K562 (cell line): ENCODE results near the gene VRK1. TPM values are rescaled to one million over a fixed set of nuclear protein-coding genes. Genes with fewer than 3 reads are reported as not detected.

ENCODE experiments used
- BRD9 ChIP-seq: fragments of 450-650 bp; IDR thresholded peaks from 2 replicates; pipeline ENCODE4 v1.6.1; 2018; ENCODE audit warnings: low read depth; ENCODE audit not compliant: partially characterized antibody
- BRF1 ChIP-seq: IDR thresholded peaks from 3 replicates; pipeline ENCODE4 v1.6.1; 2011; ENCODE audit warnings: borderline replicate concordance, mild to moderate bottlenecking; ENCODE audit not compliant: insufficient read length; ENCODE audit errors: extremely low read depth
- CEBPZ ChIP-seq: fragments of 150-350 bp; IDR thresholded peaks from 2 replicates; pipeline ENCODE4 v1.6.1; 2014; ENCODE audit warnings: low read depth, mild to moderate bottlenecking, low read length, borderline replicate concordance
- CGGBP1 ChIP-seq: fragments of 250-450 bp; sonication (Bioruptor Pico); IDR thresholded peaks from 2 replicates; pipeline ENCODE4 v1.9.0; 2021; ENCODE audit warnings: mild to moderate bottlenecking
- CHAMP1 ChIP-seq: fragments of 450-650 bp; IDR thresholded peaks from 2 replicates; pipeline ENCODE4 v1.6.1; 2016; ENCODE audit warnings: mild to moderate bottlenecking
- ESRRA ChIP-seq: fragments of 450-650 bp; IDR thresholded peaks from 2 replicates; pipeline ENCODE4 v1.6.1; 2014; ENCODE audit warnings: low read depth, mild to moderate bottlenecking, moderate library complexity, borderline replicate concordance
- FOXP4 ChIP-seq: sonication (generic); formaldehyde crosslinking; IDR thresholded peaks from 2 replicates; pipeline ENCODE4 v1.8.0; 2022; ENCODE audit warnings: mild to moderate bottlenecking, missing genetic modification reagents, borderline replicate concordance
- HMBOX1 ChIP-seq: sonication (generic); IDR thresholded peaks from 2 replicates; pipeline ENCODE4 v1.6.1; 2016
- MCM2 ChIP-seq: fragments of 450-650 bp; IDR thresholded peaks from 2 replicates; pipeline ENCODE4 v1.6.1; 2017; ENCODE audit warnings: low read depth, mild to moderate bottlenecking
- MTA1 ChIP-seq: fragments of 450-650 bp; IDR thresholded peaks from 2 replicates; pipeline ENCODE4 v1.6.1; 2017; ENCODE audit warnings: borderline replicate concordance
- NCOA1 ChIP-seq: fragments of 450-650 bp; IDR thresholded peaks from 2 replicates; pipeline ENCODE4 v1.6.1; 2016; ENCODE audit warnings: low read depth
- OTX1 ChIP-seq: fragments of 450-650 bp; formaldehyde crosslinking; IDR thresholded peaks from 2 replicates; pipeline ENCODE4 v1.4.0; 2022; ENCODE audit warnings: mild to moderate bottlenecking
- PHF20 ChIP-seq: fragments of 450-650 bp; IDR thresholded peaks from 2 replicates; pipeline ENCODE4 v1.6.1; 2018; ENCODE audit not compliant: partially characterized antibody
- PHF21A ChIP-seq: fragments of 450-650 bp; IDR thresholded peaks from 2 replicates; pipeline ENCODE4 v1.6.1; 2017; ENCODE audit warnings: low read depth, borderline replicate concordance
- POU5F1 ChIP-seq: fragments of 150-350 bp; IDR thresholded peaks from 2 replicates; pipeline ENCODE4 v1.6.1; 2014; ENCODE audit warnings: borderline replicate concordance, low read length, low read depth, mild to moderate bottlenecking; ENCODE audit not compliant: partially characterized antibody
- SIRT6 ChIP-seq: IDR thresholded peaks from one replicate; pipeline ENCODE4 v1.6.1; 2012; ENCODE audit warnings: low read depth, mild to moderate bottlenecking, control low read depth, inconsistent platforms, low read length, moderate library complexity
- SMAD2 ChIP-seq: fragments of 150-350 bp; IDR thresholded peaks from 2 replicates; pipeline ENCODE4 v1.6.1; 2014; ENCODE audit warnings: low read depth, mild to moderate bottlenecking, low read length
- SNIP1 ChIP-seq: fragments of 450-650 bp; IDR thresholded peaks from 2 replicates; pipeline ENCODE4 v1.7.1; 2017; ENCODE audit warnings: low read depth, mild to moderate bottlenecking
- SOX6 ChIP-seq: fragments of 450-650 bp; IDR thresholded peaks from 2 replicates; pipeline ENCODE4 v1.6.1; 2014; ENCODE audit warnings: mild to moderate bottlenecking
- ZEB2 ChIP-seq: fragments of 450-650 bp; IDR thresholded peaks from 2 replicates; pipeline ENCODE4 v1.6.1; 2016
- ZNF239 ChIP-seq: fragments of 250-450 bp; sonication (Bioruptor Pico); IDR thresholded peaks from 2 replicates; pipeline ENCODE4 v1.4.0; 2020; ENCODE audit warnings: mild to moderate bottlenecking
- ZNF253 ChIP-seq: fragments of 250-450 bp; sonication (Bioruptor Pico); conservative IDR thresholded peaks from 2 replicates; pipeline ENCODE4 v1.6.1; 2021; ENCODE audit warnings: mild to moderate bottlenecking
- polyA plus RNA-seq, 8 experiments: library from polyadenylated mRNA; depleted of rRNA in 4 of 8; stranded (reverse) in 5 of 8; unstranded in 3 of 8; fragments of >200 nt; fragmentation: Nextera tagmentation in 2 of 8; fragmentation: Illumina TruSeq in 1 of 8; extraction: Ambion mirVana in 2 of 8; extraction: Trizol in 1 of 8; gene quantifications; 2 replicates each; pipeline versions ENCODE4 v1.2.1 to v1.2.3, GENCODE V29; 2011 to 2014; ENCODE audit warnings: inconsistent platforms in 1 of 8, missing spikeins in 1 of 8
- total RNA-seq, 7 experiments: library from RNA; depleted of rRNA in 6 of 7; stranded (reverse); fragments of >200 nt in 6 of 7; fragmentation: Illumina TruSeq in 2 of 7; extraction: Trizol in 2 of 7; gene quantifications; 2 replicates each; pipeline versions ENCODE4 v1.2.1 to v1.2.3, GENCODE V29; 2011 to 2021; ENCODE audit warnings: low replicate concordance in 1 of 7

VRK1 gene
- total and polyA plus RNA-seq, 9 of the 15 experiments (the other 6 are each of a cell fraction or from before 2014, with no cell fraction given): 83.6 to 177 (median 116) TPM

GRCh38 chr14:96830946-96831345 lies 33.8 kb downstream of the VRK1 start (continued):
- TF ChIP-seq CEBPZ (no peak), SMAD2 (no peak), CGGBP1 (CRISPR knock-in tag) (no peak), MTA1 (no peak), ZNF239 (no peak), ESRRA (peak; percentile 47; the same call in 1 of the 2 replicates), BRF1 (no peak), OTX1 (CRISPR knock-in tag) (no peak), PHF21A (no peak), PHF20 (no peak), SOX6 (peak; percentile 70), POU5F1 (no peak), NCOA1 (peak; percentile 57; the same call in 1 of the 2 replicates), ZNF253 (CRISPR knock-in tag) (no peak), SNIP1 (no peak), SIRT6 (no peak), HMBOX1 (peak; percentile 52; the same call in 1 of the 2 replicates), FOXP4 (CRISPR knock-in tag) (no peak), ZEB2 (peak; percentile 82; the same call in 1 of the 2 replicates), MCM2 (no peak), CHAMP1 (peak; percentile 51; the same call in 1 of the 2 replicates), BRD9 (peak; percentile 46)
